Stimulated activated CD4-positive, alpha-beta T cell treated with anti-CD3 and anti-CD28 coated beads, Interleukin-4, amount 100 ng/mL, for 48 hours (primary cell): ENCODE data around the gene PGM2L1.
"Not testable (repeated sequence)": the region's sequence is repeated elsewhere in the genome, so short reads cannot be mapped to it uniquely, and the experiment has no call there.

Experiments used
- DNase-seq, 2 donors: peaks; one replicate each; pipeline ENCODE4 v3.0.0-alpha.2; 2020; ENCODE audit warnings: low read depth in 2 of 2

The PGM2L1 gene

DNA sequence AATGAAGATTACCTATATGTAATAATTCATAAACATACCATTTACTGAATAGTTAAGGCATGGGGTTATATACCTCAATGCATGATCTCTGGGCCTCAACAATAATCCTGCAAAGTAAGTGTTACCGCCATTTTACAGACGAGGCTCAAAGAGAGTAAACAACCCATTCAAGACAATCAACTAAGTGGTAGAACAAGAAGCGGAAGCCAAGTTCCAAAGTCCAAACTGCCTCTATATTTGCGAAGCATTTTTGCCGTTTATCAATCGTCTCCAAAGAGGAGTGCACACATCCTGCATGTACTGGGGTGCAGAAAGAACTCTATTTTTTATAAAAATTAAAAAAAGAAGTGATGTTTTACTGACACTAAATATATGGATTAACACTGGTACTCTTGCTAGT lies 59.3 kb downstream of the PGM2L1 start:
- DNase-seq, result no peak

DNA sequence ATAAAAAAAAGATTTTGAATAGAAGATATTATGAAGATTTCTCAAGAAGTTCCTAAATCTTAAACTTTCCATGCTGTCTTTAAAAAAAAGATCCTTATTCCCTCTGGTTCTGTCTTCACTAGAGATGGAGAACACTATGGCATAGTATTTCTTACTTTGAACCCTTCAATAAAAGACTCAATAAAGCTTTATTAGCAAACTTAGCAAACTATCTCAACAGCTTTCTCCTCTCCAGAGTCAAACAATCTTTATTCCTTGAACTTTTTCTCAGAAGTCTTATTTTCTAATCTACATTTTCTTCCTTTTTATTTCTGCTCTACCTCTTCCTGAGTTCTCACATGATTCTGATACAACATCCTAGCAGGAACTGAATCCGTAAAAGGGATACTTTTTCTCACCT lies 65.0 kb downstream of the PGM2L1 start:
- DNase-seq, result no peak

GRCh38 chr11:74332291-74332690 lies 65.9 kb downstream of the PGM2L1 start:
- DNase-seq, result no peak

DNA sequence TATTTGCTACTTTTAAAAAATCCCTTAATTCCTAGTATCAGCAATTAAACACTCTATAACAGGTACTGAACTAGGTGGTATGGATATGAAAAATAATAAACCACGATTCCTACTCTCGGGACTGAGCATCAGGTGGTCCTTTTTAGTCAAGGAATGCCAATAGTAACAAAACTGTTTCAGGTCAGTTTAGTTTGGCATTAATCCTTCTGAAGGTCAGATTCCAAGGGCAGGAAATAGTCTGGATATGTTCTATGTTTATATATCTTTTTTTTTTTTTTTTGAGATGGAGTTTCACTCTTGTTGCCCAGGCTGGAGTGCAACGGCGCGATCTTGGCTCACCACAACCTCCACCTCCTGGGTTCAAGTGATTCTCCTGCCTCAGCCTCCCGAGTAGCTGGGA lies 67.2 kb downstream of the PGM2L1 start:
- DNase-seq, result not testable (repeated sequence)

- no peak for DNase-seq
Observed at GRCh38 chr11:74330075-74330858, 68.0 kb downstream of the PGM2L1 start.

GRCh38 chr11:74327076-74327475 lies 71.2 kb downstream of the PGM2L1 start:
- no peak for DNase-seq

DNA sequence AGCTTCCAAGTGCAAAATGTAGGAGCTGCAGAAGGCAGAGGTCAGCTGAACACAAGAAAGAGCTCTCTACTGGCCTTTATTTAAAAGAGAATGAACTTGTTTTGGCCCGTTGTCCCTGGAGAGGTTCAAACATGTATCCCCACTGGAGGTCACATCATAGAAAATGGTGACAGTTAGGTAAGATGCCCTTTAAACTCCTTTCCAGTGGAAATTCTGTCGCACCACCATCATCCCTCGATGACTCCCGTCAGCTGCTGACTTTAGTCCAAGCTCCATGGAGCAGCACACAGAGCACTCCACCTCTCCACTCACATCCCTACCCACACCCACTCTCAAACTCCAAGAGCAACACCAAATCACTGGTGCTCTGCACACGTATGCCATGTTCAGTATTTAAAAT lies 71.6 kb downstream of the PGM2L1 start:
- DNase-seq, result no peak

- DNase-seq, result no peak
Observed at GRCh38 chr11:74325649-74326645, 72.3 kb downstream of the PGM2L1 start.

DNA sequence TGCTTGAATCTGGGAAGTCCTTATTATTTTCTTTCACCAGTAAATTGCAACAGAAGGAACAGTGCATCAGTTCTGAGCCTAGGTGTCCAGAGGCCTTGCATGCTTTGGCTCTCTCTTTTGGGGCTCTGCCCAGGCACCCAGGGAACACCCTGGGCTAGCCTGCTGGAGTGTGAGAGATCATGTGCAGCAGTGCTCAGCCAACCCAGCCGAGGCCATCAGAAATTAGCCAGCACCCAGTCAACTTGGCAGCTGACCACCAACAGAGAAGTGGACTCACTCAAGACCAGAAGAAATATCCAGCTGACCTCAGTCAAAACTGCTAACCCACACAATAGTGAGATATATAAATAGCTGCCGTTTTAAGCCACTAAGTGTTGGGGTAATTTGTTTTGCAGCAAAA lies 75.6 kb downstream of the PGM2L1 start:
- no peak for DNase-seq

DNA sequence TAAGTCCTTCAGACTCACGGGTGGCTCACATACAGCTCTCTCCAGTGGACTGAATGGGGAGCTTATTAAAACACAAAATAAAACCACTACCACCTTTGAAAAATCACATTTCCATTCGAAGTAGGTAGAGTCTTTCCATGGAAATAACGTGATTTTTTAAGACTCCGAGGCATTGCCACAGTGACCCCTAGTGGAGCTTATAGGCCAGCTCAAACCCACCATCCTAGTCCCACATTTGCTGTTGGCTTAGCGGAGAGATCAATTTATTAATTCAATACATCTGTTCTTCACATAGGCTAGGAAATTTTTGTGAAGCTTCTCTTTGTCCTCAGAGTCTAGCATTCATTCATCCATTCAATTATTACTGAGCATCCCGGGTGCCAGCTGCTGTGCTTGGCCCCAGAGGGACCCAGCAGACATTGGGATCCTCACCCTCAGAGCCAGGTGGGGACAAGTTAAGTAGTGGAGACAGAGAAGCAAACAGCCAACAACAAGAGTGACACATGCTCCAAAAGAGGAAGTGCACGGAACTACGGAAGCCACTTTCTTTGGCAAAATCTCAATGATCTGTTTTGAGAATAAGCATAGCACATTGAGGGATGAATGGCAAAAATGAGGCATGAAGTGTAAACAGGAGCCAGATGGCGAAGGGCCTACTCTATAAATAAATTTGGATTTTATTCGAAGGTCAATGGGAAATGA lies 76.6 kb downstream of the PGM2L1 start:
- DNase-seq, result peak in 1 of 2 donors; percentile 19

GRCh38 chr11:74320538-74320937 lies 77.7 kb downstream of the PGM2L1 start:
- DNase-seq, result no peak

DNA sequence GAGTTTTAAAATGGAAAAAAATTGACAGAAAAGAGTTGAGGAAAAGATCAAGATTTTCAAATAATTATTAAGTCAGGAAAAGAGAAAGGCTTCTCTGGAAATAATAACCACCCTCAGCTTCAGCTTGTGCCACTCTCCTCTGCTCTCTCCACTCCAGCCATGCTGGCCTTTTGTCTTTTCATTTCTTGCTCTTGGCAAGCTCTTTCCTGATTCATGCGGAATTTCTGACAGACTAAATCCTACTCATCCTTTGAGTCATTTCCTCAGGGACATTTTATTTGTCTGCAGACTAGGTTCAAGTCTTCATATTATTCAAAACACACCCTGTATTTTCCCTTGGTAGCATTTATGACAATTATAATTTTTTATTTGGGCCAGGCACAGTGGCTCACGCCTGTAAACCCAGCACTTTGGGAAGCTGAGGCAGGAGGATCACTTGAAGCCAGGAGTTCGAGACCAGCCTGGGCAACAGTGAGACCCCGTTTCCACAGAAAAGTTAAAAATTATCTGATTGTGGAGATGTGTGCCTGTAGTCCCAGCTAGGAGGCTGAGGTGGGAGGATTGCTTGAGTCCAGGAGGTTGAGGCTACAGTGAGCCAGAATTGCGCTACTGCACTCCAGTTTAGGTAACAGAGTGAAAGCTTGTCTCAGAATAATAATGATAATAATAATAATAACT lies 79.0 kb downstream of the PGM2L1 start:
- no peak for DNase-seq

DNA sequence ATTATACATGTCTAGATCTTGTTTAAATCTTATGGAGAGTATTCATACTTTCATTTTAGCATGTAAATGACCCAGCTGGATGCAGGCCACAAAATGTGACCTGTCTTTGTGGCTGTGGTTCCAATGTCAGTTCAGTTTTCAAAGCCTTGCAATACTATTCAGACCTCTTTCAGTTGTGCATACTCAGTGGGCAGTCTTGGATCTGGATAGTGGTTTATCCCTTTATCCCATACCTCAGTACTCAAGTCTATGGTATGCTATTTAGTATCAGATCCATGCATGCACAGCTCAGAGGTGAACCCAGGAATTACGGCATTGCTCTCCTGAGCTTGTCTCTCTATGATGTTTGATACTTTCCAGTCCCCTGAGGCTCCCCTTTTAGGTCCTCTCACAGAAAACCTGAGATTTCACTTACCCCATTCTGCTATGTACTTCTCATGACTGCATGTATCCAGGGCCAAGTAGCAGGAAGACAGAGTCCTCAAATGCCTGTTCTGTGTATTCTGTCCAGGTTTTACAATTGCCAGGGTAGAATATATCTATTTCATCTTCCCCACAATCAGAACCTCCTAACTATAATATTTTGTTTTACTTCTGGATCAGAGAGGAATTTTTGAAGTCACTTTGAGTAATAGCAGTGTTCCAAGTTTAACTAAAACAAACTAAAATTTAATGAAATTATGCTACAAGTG lies 79.8 kb downstream of the PGM2L1 start:
- no peak for DNase-seq

DNA sequence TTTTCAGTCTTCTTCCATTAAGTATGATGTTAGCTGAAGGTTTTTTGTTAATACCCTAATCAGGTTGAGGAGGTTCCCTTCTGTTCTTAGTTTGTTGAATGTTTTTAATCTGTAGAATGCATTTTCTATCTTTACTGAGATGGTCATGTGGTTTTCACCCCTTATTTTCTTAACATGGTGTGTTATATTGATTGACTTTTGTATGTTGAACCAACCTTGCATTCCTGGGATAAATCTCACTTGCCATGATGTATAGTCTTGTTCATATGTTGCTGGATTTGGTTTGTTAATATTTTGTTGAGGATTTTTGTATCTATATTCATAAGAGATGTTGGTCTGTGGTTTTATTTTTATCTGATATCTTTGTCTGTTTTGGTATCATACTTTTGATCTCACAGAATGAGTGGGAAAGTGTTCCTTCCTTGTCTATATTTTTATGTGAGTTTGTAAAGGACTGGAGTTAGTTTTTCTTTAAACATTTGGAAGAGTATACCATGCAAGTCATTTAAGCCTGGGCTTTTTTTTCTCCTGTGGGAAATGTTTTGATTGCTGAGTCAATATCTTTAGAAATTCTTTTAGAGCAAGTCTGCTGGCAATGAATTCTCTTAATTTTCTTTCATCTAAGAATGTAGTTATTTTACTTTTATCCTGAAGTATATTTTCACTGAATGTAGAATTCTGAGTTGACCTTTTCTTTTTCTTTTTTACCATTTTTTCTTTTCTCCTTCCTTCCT lies 81.3 kb downstream of the PGM2L1 start:
- DNase-seq, result no peak

GRCh38 chr11:74312326-74312725 lies 85.9 kb downstream of the PGM2L1 start:
- no peak for DNase-seq

- DNase-seq, result peak; percentile 54 to 65
Observed at GRCh38 chr11:74311352-74311926, 86.8 kb downstream of the PGM2L1 start, which contains the start of gene P4HA3. TSS of gene P4HA3 (minus strand) at chr11:74311640. CDS start at chr11:74311611, 29 bp downstream.

GRCh38 chr11:74310857-74311256 lies 87.4 kb downstream of the PGM2L1 start:
- no peak for DNase-seq

DNA sequence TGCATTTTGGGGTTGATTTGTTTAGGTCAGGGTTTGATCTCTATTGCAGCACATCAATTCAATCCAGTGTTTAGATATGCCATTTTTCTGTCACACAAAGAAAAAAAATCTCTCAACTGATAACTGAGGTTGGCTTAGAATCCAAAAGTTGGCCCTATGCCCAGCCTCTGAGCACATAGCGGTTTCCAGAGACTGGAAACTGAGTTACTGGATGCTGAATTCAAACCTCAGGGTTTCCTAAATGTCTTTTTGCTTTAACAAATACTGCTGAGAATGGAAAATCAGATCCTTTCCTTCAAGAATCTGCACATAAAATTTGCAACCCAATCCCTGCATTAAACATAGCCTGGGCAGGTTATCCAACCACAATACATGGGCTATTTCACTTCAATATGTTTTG lies 90.8 kb downstream of the PGM2L1 start:
- no peak for DNase-seq

- DNase-seq, result no peak
Observed at GRCh38 chr11:74306435-74307175, 91.6 kb downstream of the PGM2L1 start.
